HuH-7.5 (cell line): Measurements from ENCODE around the gene TXNL1.
A peak's percentile ranks its signal among the peaks of the same experiment; 100 is the strongest.
"Not testable (repeated sequence)": the region's sequence is repeated elsewhere in the genome, so short reads cannot be mapped to it uniquely, and the experiment has no call there.

Experiments used
- DNase-seq: peaks from one replicate; pipeline ENCODE4 v3.0.0; 2011; ENCODE audit warnings: low spot score

The TXNL1 gene

DNA sequence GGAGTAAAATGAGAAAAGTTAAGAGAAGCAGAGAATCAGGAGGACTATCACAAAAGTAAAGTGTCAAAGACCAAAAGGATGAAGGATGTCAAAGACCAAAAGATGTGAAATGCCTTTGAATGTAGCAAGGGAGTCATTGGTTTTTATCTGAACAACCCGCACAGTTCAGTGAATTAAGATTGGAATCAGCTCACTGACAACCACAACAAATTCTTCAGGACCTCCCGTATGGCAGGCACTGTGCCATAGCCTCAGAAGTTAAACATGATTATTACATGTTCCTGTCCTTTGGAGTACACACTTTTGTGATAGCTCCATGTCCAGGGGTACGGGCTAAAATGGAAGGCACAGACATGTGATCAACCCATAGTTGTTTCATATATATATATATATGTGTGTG is 5.0 kb upstream of the TXNL1 start:
- no peak for DNase-seq

DNA sequence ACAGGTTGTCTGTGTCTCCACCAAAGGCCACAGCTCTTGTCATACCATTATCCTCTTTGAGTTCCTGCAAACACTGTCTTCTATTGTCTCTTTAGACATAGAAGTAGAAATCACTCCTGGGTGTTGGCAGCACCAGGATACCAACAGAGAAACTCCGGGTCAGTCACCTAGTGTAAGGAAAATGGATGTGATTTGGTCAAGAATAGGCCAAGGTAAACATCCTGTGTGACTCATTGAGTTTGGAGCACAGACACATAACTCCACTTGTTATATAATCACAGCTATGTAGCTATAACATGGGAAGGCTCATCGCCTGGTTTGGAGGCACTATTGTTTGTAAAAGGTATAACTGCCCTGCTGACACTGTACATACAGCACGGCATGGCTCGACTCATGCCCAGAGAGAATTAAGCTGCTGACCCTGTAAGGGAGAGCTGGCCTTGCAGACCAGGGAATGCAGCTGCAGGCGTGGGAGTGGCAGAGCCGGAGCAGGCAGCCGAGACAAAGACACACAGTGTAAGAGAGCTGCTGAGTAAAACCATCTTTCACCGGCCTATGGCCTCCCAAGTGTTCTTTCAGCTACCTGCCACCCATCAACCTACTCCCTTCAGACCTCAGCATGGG is 3.4 kb upstream of the TXNL1 start:
- no peak for DNase-seq

DNA sequence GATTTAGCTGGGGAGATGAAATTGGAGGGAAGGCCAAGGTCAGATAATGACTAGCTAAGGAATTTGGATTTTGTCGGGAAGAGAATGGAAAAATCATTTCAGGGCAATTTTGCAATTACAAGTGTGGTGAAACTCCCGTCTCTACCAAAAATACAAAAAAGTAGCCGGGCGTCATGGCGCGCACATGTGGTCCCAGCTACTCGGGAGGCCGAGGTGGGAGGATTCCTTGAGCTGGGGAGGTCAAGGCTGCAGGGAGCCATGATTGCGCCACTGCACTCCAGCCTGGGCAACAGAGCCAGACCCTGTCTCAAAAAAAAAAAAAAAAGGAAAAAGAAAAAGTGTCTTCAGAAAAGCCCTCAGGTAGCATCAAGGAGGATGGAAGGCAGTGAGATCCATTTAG is 1.2 kb upstream of the TXNL1 start:
- no peak for DNase-seq

DNA sequence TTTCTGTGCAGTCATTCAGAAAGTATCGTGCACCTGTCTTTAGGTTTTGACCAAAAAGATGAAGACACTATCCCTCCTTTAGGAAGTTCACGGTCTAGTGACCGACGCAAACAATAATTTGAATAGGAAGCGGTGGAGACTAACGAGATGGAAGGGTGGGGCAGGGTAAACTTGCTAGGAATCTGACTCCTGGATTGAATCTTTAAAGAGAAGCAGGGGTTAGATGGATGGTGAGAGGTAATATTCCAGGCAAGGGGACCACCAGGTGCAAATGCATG is 651 bp upstream of the TXNL1 start:
- DNase-seq: no peak

DNA sequence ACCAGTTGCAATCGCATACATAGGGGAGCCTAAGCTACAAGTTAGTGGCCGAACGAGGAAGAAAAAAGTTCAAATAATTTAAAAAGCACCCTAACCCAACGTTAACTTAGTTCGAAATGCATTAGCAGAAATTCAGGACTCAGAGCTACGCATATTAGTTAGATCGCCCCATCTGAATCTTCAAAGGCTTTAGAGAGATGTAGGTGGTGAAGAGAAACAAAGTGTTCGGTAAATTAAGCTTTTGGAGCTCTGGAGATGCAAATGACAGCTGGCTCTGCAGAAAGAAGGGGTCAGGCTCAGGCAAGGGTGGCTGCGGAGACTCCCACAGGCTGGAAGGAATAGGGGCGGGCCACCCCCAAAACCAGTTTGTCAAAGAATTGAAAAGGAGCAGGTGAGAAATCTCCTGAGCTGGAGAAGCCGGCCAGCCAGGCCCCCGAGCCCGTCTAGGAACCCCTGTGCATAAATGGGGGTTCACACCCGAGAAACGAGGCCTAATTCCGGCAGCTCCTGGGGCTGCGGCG is 621 bp downstream of the TXNL1 start:
- no peak for DNase-seq

DNA sequence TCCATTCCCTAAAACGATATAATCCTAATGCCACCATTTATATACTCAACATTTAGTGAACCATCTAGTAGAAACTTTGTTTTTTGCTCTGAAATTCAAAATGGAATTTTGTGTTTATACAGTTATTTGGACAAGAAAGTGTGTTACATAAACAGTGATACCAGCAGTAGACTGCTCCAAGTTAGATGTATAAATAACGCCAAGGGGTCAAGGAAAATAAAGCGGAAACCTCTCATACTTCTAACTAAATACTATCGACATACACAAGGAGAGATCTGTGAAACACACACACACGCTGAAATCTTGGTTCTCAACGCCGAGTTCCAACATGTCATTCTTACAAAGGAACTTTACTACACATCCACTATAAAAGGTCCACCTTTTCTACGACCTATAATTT is 1.2 kb downstream of the TXNL1 start:
- DNase-seq: no peak

DNA sequence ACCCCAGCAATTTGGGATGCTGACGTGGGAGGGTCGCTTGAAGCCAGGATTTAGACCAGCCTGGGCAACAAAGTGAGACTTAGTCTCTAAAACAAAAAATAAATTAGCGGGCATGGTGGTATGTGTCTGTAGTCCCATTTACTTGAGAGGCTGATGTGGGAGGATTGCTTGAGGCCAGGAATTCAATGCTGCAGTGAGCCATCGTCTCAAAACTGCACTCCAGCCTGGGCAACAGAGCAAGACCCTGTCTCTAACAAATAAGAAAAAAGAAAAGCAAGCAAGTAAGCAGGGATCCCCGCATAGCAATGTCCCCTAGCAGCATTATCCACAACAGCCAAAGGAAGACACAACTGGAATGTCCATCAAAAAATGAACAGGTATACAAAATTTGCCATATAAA is 3.4 kb downstream of the TXNL1 start:
- no peak for DNase-seq

DNA sequence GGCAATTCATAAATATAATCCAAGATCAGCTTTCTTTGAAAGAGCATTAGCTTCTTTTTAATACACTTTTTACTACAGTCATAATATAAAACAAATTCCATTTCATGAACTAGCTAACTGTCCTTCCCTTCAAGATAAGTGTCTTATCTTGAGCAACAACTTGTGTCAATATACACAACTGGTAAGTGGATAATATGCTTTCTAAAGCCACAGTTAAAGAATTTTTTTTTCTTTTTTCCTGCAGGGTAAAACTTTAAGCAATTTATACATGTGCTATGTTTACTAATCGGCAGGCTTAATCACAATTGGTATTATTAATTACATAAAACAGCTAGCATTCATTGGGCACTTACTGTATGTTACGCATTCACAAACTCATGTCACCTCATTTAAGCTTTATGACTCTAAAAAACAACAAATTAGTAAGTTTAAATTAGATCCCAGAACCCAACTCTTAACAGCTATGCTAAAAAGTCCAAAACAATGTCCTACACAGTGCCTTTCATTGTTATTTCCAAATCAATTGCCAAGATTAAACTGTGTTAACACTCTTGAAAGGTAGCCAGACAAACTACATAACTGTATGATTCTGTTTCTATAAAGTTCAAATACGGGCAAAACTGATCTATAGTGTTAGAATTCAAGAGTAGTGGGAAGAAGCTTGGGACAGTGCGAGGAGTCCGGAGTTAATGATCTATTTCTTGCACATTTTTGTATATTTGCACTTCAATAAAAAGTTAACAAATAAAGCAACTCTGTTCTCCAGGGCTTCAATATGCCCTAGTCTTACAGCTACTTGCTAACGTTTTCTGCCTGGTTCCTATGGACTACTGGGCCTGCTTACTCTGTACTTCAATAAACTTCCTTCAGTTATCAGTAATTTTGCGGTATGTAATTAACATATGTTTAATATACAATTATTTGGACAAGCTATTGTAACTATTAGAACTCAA is 6.0 kb downstream of the TXNL1 start:
- DNase-seq: no peak

DNA sequence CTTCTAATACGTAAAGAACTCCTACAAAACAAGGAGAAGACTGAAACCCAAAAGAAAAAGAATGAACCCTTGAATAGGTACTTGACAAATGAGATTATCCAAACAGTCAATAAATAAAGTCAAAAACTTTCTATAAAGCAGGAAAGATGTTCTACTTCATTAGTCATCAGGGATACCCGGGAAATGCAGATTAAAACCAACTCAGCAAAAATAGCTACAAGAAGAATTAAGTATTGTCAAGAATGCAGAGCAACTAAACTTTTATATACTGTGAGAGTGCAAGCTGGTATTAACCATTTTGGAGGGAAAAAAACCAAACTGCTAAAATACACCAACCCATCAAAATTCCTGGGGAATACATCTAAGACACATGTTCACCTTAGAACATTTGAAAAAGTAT is 10.4 kb downstream of the TXNL1 start:
- DNase-seq: no peak

DNA sequence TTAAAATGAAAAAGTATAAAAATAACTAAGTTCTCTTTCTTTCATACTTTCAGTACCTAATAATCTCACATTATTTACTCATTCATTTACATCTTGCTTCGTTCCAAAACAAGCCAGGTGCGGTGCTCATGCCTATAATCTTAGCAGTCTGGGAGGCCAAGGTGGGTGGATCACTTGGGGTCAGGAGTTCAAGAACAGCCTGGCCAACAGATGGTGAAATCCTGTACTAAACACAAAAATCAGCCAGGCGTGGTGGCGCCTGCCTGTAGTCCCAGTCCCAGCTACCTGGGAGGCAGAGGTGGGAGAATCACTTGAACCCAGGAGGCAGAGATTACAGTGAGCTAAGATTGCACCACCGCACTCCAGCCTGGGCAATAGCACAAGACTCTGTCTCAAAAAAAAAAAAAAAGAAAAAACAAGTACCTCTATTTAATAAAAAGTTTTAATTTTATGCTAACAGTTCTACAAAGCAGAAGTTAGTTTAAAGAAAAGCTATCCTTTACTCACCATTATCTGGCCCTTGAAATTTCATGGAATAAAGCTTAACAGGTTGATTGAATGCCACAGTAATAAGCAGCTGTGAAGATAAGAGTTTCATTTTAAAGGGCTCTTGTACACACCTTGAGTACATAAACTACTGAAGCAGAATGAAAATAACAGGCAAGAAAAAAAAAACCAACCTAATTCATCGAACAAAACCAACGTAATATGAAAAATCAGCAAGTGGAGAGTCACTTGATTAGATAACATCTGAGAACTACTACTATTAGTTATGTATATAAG is 22.5 kb downstream of the TXNL1 start:
- DNase-seq: no peak

DNA sequence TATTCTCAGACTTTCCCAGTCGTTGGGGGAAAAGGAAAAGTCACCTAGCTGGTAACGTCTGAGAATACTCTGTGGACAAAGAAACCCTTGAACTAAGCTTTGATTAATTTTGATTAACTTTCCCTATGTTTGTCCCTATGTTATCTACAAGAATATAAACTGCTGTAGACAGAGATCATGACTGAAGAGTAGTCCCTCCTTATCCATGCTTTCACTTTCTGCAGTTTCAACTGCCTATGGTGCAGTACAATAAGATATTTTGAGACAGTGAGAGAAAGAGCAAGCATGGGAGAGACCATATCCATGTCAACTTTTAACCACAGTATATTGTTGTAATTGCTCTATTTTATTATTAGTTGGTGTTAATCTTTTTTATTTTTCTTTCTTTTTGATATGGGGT is 31.8 kb downstream of the TXNL1 start:
- DNase-seq: no peak

DNA sequence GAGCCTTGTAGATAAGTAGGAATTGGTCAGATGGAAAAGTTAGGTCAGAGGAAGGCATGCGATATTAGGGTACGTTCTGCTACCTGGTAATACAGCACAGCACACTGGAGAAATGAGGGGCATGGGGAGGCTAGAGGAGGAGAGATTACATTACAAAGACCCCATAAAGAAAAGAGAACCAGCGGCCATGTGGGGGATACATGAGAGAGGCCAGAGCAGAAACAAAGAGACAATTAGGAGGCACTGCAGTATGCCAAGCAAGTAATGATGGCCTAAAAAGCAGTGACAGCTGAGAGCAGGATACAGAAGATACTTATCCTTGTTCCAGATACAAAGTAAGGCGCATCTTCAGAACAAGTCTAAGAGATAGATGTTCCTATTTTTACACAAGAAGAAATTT is 40.0 kb downstream of the TXNL1 start:
- DNase-seq: no peak

DNA sequence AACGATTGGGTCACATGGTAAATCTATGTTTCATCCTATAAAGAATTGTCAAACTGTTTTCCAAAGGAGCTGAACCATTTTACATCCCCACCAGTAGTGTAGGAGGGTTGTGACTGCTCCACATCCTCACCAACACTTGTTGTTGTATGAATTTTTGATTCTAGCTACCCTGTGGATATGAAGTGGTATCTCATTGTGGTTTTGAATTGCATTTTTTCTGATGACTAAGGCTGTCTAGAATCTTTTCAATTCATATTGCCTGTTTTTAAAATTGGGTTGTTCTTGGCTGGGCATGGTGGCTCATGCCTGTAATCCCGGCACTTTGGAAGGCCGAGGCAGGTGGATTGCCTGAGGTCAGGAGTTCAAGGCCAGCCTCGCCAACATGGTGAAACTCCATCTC is 44.5 kb downstream of the TXNL1 start:
- no peak for DNase-seq

DNA sequence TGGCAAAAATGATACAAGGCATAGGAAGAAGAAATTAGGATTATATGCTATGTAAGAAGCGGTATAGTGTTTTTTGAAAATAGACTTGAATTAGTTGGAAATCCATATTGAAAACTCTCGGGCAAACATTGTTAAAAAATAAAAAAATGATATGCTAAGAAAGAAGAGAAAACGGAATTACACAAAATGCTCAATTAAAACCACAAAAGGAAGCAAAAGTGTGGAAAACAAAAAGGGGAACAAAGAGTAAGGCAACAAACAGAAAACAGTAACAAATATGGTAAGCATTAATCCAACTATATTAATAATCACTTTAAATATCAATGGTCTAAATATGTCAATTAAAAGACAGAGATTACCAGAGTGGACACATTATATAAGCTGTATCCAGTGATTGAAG is 58.4 kb downstream of the TXNL1 start:
- DNase-seq: no peak

DNA sequence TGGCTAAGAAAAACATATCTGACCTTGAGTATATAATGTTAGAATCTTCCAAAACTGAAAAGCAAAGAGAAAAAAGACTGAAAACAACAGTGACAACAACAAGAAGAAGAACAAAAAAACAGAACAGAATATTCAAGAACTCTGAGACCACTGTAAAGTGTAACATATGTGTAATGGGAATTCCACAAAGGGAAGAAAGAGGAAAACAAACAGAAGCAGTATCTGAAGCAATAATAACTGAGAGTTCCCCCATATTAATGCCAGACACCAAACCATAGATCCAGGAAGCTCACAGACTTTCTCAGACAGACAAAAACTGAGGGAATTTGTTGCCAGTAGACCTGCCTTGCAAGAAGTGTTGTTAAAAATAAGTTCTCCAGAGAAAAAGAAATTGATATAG is 58.9 kb downstream of the TXNL1 start:
- DNase-seq: no peak

DNA sequence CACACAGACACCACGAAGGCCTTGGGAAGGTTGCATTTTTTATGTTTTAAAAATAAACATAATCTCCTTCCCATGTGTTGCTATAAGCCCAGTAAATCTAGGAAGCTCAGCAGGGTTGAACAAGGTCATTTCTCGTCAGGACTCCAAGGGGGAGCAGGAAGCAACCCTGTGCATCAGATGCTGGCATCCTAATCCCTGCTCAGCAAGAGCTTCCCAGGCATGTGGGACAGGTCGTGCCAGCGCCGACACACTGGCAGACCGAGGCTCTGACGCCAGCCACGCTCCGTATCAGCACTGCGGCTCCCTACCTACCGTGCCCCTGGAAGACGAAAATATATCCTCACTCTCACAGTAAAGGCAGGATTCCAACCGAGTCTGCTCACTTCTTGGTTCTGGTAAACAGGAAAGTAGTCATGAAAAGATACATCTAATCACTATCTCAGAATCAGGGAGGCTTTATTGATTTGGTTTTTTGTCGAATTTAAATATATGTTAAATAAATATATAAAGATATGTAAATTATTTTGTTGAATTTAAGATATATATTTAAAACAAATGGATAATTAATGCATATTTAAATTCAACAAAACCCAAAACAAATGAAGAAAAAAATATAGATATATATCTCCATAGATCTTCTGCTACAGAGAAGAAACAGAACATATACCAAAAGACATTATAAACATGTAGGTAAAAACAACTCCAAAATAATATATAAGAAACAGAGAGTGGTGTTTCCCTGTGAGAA is 61.4 kb downstream of the TXNL1 start:
- DNase-seq: no peak

DNA sequence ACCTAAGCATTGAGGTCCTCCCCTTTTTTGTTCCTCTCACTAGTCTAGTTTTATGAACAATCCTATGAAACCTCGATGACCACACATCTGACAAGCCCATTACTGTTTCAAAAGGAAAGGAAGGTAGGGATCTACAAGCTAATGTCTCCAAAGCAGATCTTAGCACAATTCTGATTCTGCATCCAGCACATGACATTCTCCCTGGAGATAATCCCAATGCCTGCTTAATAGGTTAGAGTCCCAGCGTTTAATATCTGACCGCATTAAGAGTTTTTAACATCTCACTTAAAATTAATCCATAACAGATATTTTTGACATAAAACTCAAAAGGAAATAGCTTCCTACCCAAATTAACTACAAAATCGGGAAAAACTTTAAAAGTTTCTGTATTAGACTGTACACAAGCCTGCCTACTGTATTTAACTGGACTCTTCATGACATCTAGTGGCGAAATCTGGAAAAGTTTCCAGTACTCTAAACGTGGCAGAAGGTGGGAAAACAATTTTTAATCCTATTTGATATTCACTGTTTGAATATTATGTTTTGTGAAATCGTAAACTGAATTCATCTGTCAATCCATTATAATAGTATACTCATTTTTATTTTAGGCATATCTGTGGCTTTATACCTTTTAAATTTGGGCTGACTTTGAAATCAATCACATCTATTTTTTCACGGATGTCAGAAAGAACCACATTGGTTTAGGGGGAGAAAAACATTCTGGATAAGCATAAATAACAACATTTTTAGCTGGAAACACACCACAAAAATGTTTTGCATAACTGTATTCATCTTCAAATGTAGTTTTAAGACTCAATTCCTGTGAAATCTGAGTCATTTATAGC is 62.4 kb downstream of the TXNL1 start:
- peak; percentile 35 for DNase-seq

DNA sequence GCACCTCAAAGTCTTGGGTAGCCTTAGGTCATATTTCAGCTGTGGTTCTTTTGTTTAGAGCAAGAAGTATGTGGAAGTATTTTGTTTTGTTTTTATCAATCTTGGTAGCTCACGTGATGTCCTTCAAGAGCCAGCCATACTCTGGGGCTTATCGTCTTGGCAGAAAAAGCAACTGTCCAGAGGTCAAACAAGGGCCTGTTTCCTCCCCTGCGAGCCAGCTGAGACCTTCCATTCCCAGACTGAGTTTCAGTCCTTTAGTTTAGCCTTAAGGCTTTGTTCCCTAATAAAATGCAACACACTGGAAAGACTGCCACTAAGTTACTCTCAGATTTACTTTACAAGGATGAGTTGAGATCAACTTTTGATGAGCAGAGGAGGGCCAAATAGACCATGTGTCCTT is 63.5 kb downstream of the TXNL1 start:
- DNase-seq: no peak

DNA sequence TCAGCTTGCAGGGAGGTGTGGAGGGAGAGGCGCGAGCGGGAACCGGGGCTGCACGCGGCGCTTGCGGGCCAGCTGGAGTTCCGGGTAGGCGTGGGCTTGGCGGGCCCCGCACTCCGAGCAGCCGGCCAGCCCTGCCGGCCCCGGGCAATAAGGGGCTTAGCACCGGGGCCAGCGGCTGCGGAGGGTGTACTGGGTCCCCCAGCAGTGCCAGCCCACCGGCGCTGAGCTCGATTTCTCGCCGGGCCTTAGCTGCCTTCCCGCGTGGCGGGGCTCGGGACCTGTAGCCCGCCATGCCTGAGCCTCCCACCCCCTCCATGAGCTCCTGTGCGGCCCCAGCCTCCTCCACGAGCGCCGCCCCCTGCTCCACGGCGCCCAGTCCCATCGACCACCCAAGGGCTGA is 66.1 kb downstream of the TXNL1 start:
- DNase-seq: not testable (repeated sequence)

DNA sequence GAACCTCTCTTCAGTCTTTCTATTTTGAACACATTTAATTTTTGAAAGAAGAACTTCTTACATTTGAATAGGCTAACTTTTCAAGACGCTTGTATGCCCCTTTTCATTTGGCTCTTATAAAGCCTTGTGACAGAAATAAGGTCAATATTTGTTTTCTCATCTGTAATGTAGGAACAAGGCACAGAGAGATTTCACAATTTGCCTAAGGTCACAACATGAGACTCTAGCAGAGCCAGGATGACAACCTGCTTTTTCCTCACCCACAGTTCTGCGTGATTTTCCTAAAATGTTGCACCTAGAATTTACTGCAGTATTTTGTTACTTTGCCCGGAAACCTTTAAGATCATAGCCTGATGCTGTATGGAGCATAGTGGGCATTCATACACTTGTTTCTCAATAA is 67.4 kb downstream of the TXNL1 start:
- peak; percentile 31 for DNase-seq

DNA sequence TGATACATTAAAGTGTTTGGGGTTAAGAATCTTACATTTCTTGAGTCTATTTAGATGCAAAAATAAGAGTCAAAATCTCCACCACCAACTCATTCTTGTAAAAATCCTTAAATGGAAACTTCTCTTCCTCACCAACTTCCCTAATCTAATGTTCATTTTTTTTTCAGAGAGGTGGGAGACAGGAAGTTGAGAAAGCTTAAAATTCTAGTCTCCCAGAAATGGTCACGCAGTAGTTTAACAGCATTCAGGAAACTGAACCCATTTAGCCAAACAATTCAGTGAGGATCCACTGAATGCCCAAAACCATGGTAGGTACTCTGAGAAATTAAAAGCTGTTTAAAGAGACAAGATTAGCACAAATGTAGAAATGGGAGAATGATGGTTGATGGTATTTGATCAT is 69.0 kb downstream of the TXNL1 start:
- no peak for DNase-seq
